Measurements from ENCODE around the gene RPTOR.
A peak's percentile ranks its signal among the peaks of the same experiment; 100 is the strongest.
"Not testable (repeated sequence)": the region's sequence is repeated elsewhere in the genome, so short reads cannot be mapped to it uniquely, and the experiment has no call there.

RPTOR gene

DNA sequence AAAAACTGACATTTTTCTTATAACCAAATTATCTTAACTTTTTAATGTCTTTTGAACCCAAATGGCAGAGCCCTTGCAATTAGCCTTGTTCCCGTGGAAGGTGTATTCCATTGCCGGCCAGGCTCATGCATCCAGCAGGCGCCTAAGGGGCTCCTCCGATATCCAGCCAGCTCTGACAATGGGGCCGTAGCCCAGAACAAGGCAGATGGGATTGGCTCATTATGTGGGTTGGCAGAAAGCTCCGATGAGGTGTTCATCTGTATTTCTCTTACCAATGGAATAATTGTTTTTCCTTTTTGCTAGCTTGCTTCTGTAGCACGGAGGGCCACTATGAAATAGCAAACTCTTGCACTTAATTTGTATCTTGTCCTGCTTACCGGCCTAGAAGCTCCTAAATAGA is 238.8 kb downstream of the RPTOR start:
- no peak for DNase-seq (ENCODE audit: low read depth)

DNA sequence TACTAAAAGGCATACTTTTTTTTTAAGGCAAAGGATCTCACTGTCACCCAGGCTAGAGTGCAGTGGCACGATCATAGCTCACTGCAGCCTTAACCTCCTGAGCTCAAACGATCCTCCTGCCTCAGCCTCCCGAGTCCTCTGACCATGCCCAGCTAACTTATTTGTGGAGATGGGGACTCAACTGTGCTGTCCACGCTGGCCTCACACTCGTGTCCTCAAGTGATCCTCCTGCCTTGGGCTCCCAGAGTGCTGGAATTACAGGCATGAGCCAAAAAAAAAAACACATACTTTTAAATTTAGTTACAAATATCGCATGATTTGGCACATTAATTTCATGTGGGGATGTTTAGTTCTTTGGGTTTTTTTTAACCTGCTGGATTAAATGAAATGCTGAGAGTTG is 239.3 kb downstream of the RPTOR start:
- DNase-seq (ENCODE audit: low read depth): no peak

DNA sequence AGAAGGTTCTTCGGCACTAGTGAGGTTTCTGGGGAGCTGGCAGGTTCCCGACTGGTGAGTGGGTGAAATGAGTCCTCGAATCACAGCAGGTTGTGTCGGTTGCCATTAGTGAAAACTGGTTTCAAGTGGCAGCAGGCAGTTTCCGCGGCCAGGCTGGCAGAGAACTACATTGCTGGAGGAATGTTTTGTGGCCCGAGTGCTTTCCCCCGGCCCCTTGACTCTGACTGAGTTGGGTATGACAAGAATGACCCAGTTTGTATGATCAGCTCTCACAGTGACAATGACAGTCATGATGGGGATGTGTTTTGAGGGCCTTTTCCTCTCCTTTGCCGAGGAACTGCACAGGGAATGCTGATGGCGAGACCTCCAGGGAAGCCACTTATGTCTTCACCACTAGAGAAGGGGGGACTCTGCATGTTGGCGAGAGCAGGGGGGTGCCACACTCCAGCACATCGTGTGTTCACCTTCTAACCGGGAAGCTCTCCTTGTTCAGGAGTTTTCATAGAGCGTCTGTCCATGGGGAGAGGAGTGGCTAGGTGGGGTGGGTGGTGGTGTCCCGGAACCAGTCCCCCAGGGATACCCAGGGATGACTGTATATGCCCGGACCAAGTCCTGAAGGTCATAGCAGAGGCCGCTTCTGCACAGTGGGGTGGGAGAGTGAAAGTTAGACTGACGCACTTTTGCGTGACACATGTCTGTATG is 241.0 kb downstream of the RPTOR start:
- DNase-seq (ENCODE audit: low read depth): no peak

DNA sequence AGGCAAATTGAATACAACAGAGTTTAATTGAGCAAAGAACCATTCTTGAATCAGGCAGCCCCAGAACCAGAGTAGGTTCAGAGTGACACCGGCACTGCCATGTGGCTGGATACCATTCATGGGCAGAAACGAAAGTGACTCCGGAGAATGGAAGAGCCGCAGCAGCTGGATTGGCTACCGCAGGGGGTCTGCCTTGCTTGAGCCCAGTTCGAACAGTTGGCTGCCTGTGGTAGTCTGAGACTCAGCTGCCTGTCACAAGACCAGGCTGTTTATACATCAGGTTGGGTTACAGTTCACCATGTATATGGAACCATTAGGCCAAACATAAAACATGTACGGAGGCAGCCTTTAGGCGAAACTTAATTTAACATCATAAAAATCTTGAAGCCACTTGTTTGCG is 241.8 kb downstream of the RPTOR start:
- DNase-seq (ENCODE audit: low read depth): no peak

DNA sequence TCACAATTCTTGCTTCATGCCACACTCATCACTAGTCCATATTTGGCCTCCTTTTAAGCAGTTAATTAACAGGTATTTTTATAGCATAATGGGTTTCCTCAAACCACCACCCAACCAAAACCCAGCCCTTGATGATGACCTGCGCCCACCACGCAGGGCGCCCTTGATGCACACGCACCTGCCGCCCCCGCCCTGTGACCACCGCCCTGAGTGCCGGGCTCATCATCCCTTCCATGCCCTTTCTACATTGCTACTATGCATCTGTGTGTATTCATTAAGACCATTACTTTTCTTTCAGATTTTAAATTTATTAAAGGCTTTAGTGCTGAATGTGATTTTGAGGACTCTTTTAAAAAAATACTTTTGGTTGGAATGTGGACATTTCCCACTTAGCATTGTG is 242.2 kb downstream of the RPTOR start:
- DNase-seq (ENCODE audit: low read depth): no peak

DNA sequence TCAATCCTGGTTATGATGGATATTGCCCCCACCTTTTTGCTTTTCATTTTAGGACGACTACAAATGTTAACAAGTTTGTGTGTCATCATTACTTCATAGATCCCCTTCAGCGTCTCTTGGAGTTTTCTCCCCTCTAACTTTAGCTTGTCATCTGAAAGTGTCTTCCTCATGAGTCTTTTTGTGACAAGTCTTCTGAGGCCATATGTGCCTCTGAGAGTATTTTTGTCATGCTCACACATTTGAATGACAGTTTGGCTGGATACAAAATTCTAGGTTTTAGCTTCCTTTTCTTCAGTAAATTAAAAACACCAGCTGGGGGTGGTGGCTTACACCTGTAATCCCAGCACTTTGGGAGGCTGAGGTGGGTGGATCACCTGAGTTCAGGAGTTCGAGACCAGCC is 243.2 kb downstream of the RPTOR start:
- no peak for DNase-seq (ENCODE audit: low read depth)

DNA sequence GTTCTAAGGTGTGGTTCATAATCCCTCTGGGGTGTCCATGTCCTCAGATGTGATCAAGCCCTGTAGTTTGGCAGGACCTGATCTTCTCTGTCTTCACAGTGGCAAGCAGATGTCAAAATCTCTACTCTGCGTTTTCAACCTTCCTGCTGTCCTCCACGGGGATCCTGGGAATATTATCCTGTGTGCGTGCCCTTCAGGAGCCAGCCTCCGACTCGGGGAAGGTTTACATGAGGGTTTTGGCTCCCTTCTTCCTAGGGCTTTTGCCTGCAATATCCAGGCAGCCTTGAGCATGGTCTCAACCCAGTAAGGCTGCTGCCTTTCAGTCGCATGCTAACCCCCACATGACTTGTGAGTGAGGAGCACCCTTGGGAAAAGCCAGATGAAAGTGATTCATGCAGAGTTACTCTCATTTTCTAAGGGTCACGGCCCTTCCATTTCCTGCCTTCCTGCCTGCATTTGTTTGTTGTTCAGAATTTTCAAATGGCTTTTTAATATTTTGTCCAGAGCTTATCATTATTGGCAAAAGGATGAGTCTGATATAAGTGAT is 244.8 kb downstream of the RPTOR start:
- peak; percentile 87 for DNase-seq (ENCODE audit: low read depth)

DNA sequence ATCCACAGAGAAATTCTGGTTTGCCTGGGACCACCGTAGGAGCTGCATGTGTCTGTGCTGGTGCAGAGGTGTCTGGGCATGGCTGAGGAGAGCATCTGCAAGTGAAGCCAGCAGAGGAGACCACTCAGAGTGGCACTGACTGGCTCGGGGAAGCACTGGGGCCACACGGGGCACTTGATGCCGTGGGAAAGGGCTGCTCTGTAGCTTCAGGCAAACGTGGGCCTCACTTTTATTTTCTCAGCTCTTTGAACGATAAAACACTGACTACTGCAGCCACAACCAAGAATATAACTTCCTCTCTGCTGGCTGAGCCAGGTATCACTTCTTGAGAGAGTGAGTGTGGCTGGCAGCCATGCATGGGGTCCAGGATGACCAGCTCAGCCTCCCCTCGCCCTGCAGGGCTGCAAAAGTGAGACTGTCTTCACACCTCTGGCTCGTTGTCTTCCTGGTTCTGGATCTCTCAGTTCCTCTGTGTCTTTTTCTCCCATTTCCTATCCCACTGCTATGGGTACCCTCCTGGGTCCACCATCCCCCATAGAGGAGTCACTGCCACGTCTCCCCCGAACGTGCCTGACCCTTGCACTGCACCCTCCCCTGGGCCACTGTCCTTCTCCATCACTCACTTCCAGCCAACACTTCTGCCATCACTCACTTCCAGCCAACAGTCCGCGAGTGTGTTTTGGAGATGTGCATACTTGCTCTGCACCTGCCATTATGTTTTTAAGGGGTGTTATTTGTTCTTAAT is 245.6 kb downstream of the RPTOR start:
- no peak for DNase-seq (ENCODE audit: low read depth)

DNA sequence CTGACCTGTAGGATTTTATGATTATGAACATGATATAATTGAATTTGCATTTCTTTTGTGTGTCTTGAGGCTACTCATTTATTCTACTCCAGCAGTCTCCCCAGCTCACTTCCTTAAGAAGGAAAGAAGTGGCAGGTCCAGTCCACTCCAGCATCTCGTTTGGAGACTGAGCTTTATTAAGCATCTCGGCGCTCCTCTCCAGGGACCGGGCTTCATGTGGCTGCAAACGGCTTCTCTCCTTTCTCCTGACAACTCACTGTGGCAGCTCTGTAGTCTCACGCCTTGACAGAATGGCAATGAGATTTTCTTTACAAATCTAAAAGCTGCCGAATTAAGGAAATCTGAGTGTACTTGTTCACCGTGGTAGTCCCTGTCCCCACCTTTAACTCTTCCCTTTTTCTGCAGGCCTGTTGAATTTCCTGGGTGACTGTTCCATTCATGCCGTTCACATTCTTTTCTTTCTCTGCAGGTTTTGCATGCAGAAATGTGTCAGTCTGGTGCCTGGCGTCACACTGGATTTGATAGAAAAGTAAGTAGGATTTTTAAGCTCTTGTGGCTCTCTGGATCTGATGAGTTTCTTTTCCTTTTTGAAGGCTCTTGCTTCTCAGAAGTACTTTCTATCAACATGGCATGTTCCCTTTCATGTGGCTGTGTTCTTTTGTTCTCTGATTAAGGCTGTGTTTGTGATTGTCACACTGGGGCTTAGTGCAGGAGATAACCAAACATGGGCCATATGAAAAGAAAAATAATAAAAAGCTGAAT is 246.5 kb downstream of the RPTOR start:
- no peak for DNase-seq (ENCODE audit: low read depth)

DNA sequence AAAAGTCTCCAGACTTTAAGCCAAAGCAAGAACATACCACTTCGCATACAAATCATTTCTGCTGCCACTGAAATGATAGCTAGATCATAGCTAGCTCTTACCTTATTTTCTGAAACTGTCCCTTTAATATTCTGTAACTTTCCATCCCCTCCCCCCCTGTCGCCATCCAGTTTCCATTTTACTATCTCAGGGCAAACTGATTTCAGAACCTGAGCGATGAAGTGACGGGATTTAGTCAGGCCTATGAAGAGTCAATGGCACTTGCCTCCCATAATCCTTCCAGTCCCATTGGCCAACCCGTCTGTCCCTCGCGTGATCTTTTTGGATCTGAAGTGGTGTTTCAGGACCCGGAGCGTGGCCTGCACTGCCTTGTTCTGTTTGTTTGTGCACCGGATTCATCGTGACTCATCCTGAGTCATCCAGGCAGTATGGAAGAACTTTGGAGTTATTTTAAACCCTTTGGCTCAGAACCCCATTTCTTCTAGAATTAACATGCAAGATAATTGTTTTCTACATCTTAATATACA is 247.2 kb downstream of the RPTOR start:
- DNase-seq (ENCODE audit: low read depth): peak; percentile 91

DNA sequence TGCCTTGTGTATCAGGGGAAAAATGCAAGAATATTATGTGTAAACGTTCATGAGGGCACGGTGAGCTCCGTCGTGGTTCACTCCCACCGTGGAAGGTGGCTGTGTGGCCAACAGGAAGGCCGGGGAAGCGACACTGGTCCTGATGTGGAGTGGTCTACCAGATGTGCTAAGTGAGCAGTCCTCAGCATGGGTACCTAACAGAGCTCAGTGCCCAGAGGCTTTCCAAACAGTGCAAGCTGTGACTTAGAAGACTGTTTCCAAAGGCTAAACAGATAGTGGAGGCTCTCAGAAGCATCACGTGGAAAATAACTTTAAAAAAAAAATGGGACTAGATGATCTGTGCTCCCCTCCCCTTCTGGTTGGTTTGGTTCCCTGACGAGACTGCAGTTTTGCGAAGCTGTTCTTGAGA is 247.7 kb downstream of the RPTOR start:
- no peak for DNase-seq (ENCODE audit: low read depth)

DNA sequence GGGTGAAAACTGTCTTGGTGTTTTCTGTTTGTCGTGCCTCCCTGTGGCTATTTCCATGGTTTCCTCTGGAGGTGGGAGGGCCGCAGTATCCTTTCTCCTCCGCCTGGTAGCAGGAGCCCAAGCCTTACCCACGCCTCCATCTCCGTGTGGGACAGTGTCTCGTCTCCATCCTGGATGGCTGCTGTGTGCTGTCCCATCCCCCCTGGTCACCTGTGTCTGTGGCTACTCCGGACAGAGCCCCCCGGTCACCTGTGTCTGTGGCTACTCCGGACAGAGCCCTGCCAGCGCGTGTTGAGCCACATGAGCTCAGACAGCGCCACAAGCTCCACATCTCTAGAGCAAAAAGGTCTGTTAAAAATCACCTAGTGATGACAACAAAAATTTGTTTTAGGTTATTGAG is 248.8 kb downstream of the RPTOR start:
- no peak for DNase-seq (ENCODE audit: low read depth)

DNA sequence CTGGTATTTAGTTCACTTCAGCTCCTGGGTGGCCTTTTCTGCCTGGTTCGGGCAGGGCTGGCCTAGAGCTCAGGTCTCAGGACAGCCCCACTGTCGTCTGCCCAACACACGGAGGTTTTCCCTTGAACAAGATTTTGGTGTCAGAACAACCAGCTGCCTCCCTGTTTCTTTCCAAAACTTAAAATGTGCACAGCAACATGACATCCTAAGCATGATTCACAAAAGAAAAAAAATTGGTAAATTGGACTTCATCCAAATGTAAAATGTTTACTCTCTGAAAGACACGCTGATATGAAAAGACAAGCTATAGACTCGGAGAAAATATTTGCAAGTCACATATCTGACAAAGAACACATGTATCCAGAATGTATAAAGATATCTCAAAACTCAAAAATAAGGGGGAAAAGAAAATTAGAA is 249.2 kb downstream of the RPTOR start:
- no peak for DNase-seq (ENCODE audit: low read depth)

DNA sequence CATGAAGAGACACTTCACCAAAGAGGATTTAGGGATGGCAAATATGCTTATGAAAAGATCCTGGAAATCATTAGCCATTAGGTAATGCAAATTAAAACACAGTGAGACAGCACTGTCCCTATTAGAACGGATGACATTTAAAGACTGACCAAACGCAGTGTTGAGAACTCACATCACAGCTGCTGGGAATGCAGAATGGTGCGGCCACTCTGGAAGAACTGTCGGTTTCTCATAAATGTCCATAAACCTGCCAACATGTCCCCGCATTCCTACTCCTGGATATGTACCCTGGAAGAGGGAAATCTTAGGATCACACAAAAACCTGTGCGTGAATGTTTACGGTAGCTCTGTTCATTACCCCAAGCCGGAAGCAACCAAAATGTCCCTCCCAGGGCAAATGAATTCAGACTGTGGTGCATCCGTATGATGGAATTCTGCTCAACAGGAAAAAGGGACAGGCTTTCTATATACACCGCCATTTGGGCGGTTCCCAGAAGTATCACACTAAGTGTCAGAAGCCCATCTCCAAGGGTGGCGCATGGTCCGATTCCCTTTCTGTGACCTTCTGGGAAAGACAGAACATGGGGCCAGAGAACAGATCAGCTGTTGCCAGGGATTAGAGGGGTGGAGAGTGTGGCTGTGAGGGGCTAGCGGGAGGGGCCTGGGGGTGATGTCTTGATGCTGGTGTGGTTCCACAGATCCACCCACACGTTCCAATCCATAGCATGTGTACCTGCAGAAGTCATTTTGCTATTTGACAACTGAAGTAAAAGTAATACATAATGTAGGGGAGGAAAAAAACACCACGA is 249.8 kb downstream of the RPTOR start:
- DNase-seq (ENCODE audit: low read depth): no peak

DNA sequence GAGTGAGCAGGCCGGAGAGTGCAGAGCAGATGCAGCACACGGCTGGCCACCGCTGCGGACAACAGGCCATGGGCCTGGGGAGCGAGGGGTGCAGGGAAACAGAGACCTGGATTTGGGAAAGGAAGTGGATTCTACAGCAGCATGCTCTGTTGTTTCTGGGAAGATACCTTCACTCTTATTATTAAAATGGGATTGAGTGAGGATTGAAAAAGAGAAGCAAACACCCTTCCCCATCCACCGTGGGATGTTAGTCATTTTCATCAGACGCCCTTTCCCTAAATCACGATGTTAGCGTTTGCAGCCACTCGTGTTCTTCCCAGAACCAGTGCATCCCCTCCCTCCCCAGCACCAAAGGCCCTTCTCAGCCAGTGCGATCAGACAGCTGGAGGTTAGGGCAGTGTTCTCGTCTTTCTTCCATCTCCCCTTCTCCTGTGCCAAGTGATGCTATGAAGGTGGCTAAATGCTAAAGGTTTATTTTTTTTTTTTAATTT is 250.5 kb downstream of the RPTOR start:
- DNase-seq (ENCODE audit: low read depth): no peak

DNA sequence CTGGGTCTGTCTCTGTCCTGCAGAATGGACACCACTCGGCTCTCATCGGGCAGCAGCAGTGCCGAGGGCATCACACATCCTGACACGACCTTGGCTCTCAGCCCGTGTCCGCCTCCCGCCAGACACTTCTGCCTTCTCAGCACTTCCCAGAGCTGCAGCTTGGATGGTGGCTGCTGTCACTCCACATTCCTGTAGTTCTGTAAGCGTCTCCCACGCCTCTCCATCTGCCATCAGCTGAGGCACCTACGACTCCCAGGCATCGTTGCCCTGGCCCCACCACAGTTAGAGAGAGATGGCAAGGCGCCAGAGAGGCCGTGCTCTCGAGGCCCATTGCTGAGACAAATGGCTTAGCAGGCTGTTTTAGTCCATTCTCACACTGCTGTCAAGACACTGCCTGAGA is 251.1 kb downstream of the RPTOR start:
- no peak for DNase-seq (ENCODE audit: low read depth)

DNA sequence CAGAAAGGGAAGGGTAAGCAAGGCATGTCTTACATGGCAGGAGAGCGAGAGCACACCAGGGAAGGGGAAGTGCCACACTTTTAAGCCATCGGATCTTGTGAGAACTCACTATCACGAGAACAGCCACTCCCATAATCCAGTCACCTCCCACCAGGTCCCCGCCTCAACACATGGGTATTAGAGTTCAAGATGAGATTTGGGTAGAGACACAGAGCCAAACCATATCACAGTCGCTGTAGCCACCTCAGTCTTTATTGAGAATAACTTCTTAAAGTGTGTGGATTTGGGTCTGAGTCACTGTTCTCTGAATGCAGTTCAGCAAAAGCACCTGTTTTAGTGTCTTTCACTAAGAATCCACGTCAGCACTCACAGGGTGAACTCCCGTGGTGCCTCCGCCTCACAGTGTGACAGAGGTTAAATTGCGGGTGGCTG is 251.8 kb downstream of the RPTOR start:
- no peak for DNase-seq (ENCODE audit: low read depth)

DNA sequence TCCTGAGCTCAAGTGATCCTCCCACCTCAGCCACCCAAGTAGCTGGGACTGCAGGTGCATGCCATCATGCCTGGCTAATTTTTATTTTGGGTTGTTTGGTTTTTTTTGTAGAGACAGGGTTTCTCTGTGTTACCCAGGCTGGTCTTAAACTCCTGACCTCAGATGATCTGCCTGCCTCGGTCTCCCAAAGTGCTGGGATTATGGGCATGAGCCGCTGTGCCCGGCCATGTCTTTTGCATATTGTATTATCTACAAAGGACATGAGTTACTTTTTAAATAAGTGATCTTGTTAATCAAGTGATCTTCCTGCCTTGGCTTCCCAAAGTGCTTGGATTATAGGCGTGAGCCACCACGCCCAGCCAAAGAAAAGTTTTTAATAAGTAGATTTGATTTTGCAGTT is 252.6 kb downstream of the RPTOR start:
- not testable (repeated sequence) for DNase-seq (ENCODE audit: low read depth)

DNA sequence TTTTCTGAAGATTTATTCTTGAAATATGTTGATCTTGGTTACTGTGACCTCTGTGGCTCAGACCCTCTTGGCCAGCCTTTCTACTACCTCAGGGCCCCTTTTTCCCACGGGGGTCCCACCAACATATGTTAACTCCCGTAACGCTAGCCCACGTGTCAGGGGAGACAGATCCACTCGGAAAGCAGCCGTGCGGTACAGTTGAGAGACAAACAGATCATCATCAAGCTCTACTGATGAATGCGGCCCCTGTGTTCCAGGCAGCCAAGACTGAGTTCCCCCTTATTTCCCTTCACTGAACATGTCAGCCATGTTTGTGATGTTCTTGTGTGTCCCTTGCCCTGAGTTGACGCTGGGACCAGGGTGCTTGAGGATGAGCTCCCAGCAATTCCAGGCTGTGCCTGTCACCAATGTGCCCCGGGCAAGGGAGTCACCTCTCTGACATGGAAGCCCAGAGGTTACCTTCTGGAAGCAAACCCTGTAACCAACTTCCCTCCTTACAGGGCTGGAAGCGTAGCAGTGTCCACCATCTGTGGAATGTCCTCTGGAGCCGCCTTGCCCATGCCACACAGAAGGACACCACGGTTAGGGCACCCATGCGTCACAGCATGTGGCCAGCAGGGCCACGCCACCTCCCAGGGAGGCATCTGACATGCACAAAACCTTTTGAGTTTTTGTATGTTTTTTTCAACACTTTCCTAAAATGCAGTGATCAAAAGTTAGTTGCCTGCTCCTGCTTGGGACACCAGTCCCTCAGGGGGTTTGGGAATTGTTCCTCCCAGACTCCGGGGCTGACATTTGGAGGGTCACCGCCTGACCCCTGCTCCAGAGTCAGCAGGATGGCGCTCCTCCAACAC is 253.3 kb downstream of the RPTOR start:
- DNase-seq (ENCODE audit: low read depth): no peak
